ENCODE results near the gene PRX.
"Not testable (repeated sequence)": the region's sequence is repeated elsewhere in the genome, so short reads cannot be mapped to it uniquely, and the experiment has no call there.

Gene PRX

DNA sequence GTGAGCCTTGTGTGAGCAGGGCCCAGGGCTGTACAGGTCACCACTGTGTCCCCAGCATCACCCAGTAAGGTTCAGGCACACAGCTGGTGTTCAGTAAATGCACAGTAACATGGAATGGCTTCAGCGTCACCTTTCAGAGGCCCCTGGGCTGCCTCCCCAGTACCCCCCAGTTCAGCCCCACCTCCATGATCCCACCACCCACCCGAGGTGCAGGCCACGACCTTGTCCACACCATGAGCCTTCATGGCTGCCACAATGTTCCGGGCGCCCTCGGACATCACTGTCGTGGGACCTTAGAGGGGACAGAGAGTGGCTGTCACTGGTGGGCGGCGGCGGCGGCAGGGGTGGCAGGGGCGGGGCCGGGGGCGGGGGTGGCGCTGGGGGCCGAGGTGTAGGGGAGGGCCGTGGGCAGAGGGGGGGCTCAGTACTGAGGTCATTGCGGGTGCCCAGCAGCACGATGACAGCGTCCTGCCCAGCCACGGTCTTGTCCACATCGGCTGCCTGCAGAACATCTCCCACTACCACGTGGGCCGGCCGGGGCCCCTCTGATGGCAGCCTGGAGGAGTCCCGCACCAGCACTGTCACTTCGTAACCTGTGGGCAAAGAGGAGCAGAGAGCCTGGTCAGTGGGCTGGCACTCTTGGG, 44.9 kb upstream of the PRX start:
- Histone ChIP-seq H3K27me3 (no peaks in the 10 kb centered on the region), H3K4me3 (ENCODE audit: low read depth in 1 of 2, low read length in 1 of 2) (no peak overlapping the region), H3K36me3 (peaks cover 5% of the 10 kb centered on the region), H3K9me3 (no peaks in the 10 kb centered on the region), H3K27ac (no peak overlapping the region), H3K4me1 (ENCODE audit: control insufficient read depth in 1 of 2, insufficient read depth in 1 of 2, low read depth in 1 of 2, low read length in 1 of 2) (peaks cover 7 to 10% of the 10 kb centered on the region in 2 experiments)
- TF ChIP-seq, protein P1, sequence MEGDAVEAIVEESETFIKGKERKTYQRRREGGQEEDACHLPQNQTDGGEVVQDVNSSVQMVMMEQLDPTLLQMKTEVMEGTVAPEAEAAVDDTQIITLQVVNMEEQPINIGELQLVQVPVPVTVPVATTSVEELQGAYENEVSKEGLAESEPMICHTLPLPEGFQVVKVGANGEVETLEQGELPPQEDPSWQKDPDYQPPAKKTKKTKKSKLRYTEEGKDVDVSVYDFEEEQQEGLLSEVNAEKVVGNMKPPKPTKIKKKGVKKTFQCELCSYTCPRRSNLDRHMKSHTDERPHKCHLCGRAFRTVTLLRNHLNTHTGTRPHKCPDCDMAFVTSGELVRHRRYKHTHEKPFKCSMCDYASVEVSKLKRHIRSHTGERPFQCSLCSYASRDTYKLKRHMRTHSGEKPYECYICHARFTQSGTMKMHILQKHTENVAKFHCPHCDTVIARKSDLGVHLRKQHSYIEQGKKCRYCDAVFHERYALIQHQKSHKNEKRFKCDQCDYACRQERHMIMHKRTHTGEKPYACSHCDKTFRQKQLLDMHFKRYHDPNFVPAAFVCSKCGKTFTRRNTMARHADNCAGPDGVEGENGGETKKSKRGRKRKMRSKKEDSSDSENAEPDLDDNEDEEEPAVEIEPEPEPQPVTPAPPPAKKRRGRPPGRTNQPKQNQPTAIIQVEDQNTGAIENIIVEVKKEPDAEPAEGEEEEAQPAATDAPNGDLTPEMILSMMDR (IDR thresholded peaks at IDR 0.05): no peak

DNA sequence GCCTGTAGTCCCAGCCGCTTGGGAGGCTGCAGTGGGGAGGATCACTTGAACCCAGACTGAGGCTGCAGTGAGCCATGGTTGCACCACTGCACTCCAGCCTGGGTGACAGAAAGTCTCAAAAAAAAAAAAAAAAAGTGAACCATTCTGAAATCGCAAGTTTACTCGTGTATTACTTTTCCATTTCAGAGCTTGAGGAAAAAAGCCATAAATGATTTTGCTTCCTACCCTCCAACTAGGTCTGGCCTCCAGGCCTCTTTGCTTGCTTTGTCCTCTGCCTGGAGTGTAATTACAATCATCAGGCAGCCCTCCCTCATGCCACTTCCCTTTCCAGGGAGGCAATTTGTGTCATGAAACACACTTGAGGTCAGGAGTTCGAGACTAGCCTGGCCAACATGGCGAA, 43.9 kb upstream of the PRX start:
- Histone ChIP-seq H3K27me3 (no peaks in the 10 kb centered on the region), H3K9me3 (no peaks in the 10 kb centered on the region), H3K4me3 (ENCODE audit: low read depth in 1 of 2, low read length in 1 of 2) (no peak overlapping the region), H3K36me3 (peaks cover 5% of the 10 kb centered on the region), H3K4me1 (ENCODE audit: control insufficient read depth in 1 of 2, insufficient read depth in 1 of 2, low read depth in 1 of 2, low read length in 1 of 2) (peaks cover 5 to 9% of the 10 kb centered on the region in 2 experiments), H3K27ac (no peak overlapping the region)
- TF ChIP-seq, protein P1 (IDR thresholded peaks at IDR 0.05): no peak

DNA sequence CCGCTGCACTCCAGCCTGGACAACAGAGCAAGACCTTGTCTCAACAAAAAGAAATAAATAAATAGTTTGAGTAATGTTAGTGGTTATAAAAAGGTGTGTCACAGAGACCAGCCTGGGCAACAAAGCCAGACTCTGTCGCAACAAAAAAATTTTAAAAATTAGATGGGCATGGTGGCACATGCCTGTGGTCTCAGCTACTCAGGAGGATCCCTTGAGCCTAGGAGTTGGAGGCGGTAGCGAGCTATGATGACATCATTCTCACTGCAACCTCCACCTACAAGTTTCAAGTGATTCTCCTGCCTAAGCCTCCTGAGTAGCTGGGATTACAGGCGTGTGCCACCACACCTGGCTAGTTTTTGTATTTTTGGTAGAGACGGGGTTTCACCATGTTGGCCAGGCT, 40.8 kb upstream of the PRX start:
- not testable (repeated sequence) for H3K9me3 ChIP-seq; H3K4me1 ChIP-seq (ENCODE audit: control insufficient read depth in 1 of 2, insufficient read depth in 1 of 2, low read depth in 1 of 2, low read length in 1 of 2); H3K27me3 ChIP-seq; H3K27ac ChIP-seq; H3K4me3 ChIP-seq (ENCODE audit: low read depth in 1 of 2, low read length in 1 of 2); H3K36me3 ChIP-seq

DNA sequence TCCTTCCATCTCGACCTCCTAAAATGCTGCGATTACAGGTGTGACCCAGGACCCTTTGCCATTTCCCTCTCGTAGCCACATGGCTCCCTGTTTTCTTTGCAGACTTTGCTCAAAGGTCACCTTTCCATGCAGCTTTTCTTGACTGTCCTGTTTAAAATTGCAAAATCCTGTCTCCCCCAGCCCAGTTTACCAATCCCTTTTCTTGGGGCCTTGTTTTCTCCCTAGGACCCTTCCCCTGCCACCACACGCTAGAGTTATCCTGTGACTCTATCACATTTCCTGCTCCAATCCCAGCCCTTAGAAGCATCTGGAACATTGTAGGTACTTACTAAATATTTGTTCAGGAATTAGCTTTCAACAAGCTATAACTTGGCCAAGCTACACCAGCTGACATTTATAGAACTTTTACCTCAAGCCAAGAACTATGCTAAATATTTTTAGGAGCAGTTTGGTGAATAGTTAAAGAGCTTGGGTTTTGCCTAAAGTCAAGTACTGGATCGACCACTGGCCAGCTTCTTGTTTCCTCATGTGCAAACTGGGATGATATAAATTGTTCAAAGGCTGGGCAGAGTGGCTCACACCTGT, 40.1 kb upstream of the PRX start:
- Histone ChIP-seq H3K9me3 (no peaks in the 10 kb centered on the region), H3K36me3 (peaks cover 5% of the 10 kb centered on the region), H3K4me1 (ENCODE audit: control insufficient read depth in 1 of 2, insufficient read depth in 1 of 2, low read depth in 1 of 2, low read length in 1 of 2) (no peaks in the 10 kb centered on the region), H3K4me3 (ENCODE audit: low read depth in 1 of 2, low read length in 1 of 2) (no peak overlapping the region), H3K27me3 (no peaks in the 10 kb centered on the region), H3K27ac (no peak overlapping the region)
- TF ChIP-seq, protein P1 (IDR thresholded peaks at IDR 0.05): no peak

DNA sequence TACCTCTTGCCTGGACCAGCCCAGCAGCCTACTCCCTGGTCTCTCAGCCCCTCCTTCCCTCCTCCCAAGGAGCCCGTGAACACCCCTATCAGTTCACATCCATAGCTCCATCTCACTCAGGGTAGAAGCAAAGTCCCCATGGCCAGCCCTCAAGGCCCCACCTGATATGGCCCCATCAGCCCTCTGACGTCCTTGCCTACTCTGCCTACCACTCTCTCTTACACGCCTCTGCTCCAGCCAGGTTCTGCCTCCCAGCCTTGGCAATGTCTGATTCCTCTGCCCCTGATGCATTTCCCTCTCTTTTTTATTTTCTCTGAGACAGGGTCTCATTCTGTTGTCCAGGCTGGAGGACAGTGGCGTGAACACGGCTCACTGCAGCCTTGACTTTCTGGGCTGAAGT, 38.8 kb upstream of the PRX start:
- Histone ChIP-seq H3K4me3 (ENCODE audit: low read depth in 1 of 2, low read length in 1 of 2) (no peak overlapping the region), H3K36me3 (peaks cover 6% of the 10 kb centered on the region), H3K4me1 (ENCODE audit: control insufficient read depth in 1 of 2, insufficient read depth in 1 of 2, low read depth in 1 of 2, low read length in 1 of 2) (no peaks in the 10 kb centered on the region), H3K9me3 (no peaks in the 10 kb centered on the region), H3K27me3 (no peaks in the 10 kb centered on the region), H3K27ac (no peak overlapping the region)
- TF ChIP-seq, protein P1 (IDR thresholded peaks at IDR 0.05): no peak

DNA sequence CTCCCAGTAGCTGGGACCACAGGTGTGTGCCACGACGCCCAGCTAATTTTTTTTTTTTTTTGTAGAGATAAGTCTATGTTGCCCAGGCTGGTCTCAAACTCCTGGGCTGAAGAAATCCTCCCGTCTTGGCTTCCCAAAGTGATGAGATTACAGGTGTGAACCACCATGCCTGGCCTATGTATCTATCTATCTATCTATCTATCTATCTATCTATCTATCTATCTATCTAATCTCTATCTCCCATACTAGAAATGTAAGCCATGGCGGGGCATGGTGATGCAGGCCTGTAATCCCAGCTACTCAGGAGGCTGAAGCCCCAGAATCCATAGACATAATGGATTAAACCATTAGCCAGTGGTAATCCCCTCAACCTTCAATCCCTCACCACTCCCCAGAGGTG, 37.5 kb upstream of the PRX start:
- Histone ChIP-seq H3K27me3 (no peaks in the 10 kb centered on the region), H3K9me3 (no peaks in the 10 kb centered on the region), H3K4me1 (ENCODE audit: control insufficient read depth in 1 of 2, insufficient read depth in 1 of 2, low read depth in 1 of 2, low read length in 1 of 2) (no peaks in the 10 kb centered on the region), H3K27ac (no peak overlapping the region), H3K36me3 (peaks cover 6% of the 10 kb centered on the region), H3K4me3 (ENCODE audit: low read depth in 1 of 2, low read length in 1 of 2) (no peak overlapping the region)
- TF ChIP-seq, protein P1 (IDR thresholded peaks at IDR 0.05): no peak
